Heart right ventricle (tissue), 16 donors: ENCODE measurements around the gene SLX4IP. TPM values are rescaled to one million over a fixed set of nuclear protein-coding genes. Genes with fewer than 3 reads are reported as not detected.
A peak's percentile ranks its signal among the peaks of the same experiment; 100 is the strongest.

Experiments used
- ATAC-seq, 8 donors: fragments of 200-7000 bp; cut with Tn5 transposase; one replicate each; pipeline ENCODE4 v1.9.1; 2020; ENCODE audit warnings: mild to moderate bottlenecking in 8 of 8, moderate library complexity in 8 of 8, moderate number of reproducible peaks in 1 of 8
- DNase-seq, 2 donors: peaks; one replicate each; pipeline ENCODE4 v3.0.0-alpha.2; 2020
- H3K27ac ChIP-seq, 10 donors: fragments of 200-600 bp; sonication (generic) in 2 of 10; one replicate each; pipeline versions ENCODE4 v1.5.0 to v1.8.0; 2020 to 2022; ENCODE audit warnings: mild to moderate bottlenecking in 3 of 10
- H3K27me3 ChIP-seq, 7 donors: fragments of 200-600 bp; one replicate each; pipeline ENCODE4 v1.8.0; 2021 to 2022; ENCODE audit warnings: mild to moderate bottlenecking in 2 of 7
- H3K36me3 ChIP-seq, 9 donors: fragments of 200-600 bp; sonication (generic) in 1 of 9; one replicate each; pipeline versions ENCODE4 v1.5.0 to v1.8.0; 2020 to 2022; ENCODE audit warnings: mild to moderate bottlenecking in 2 of 9
- H3K4me1 ChIP-seq, 9 donors: fragments of 200-600 bp; sonication (generic) in 1 of 9; one replicate each; pipeline versions ENCODE4 v1.5.0 to v1.8.0; 2020 to 2022; ENCODE audit warnings: mild to moderate bottlenecking in 4 of 9
- H3K4me3 ChIP-seq, 10 donors: fragments of 200-600 bp; sonication (generic) in 2 of 10; one replicate each; pipeline versions ENCODE4 v1.5.0 to v1.8.0; 2020 to 2022; ENCODE audit warnings: mild to moderate bottlenecking in 7 of 10, moderate library complexity in 2 of 10
- H3K9me3 ChIP-seq, 11 donors: fragments of 200-600 bp in 10 of 11; sonication (generic) in 2 of 11; one replicate each; pipeline versions ENCODE4 v1.5.0 to v1.8.0; 2013 to 2022; ENCODE audit warnings: mild to moderate bottlenecking in 2 of 11, control low read depth in 1 of 11, moderate library complexity in 1 of 11
- CTCF ChIP-seq, 9 donors: fragments of 200-600 bp; sonication (generic) in 2 of 9; IDR thresholded peaks; one replicate each; pipeline versions ENCODE4 v1.5.0 to v1.8.0; 2021 to 2022; ENCODE audit warnings: antibody characterized with exemption in 9 of 9, mild to moderate bottlenecking in 5 of 9, moderate library complexity in 1 of 9
- WGBS, 2 donors: extraction: QIAGEN DNeasy Blood & Tissue Kit; methylation state at CpG; one replicate each; pipeline ENCODE4 v1.1.7; 2013; ENCODE audit warnings: inconsistent platforms in 1 of 2; 5-methylcytosine and 5-hydroxymethylcytosine counted together
- intact Hi-C, 10 donors: fragments of 100-400 bp; cut with DNase I; formaldehyde crosslinking; loops; one replicate each; pipeline versions ENCODE4 v1.11.1 to v1.14.2; 2022
- polyA plus RNA-seq, 2 donors: library from polyadenylated mRNA; stranded (reverse); fragments of 200-250 nt; gene quantifications; one replicate each; pipeline ENCODE4 v1.2.3, GENCODE V29; 2013
- total RNA-seq, 10 donors: library from RNA; stranded (reverse); fragmentation: NEBNext Ultra II Directional in 3 of 10; extraction: Animal tissue kit (Norgen Biotek cat#: 25700) in 3 of 10; gene quantifications; one replicate each; pipeline versions ENCODE4 v1.2.1 to v1.2.4, GENCODE V29; 2021 to 2023
- donor health status: Arrhythmogenic right ventricular cardiomyopathy.
- donor health status: ischemic (EF 13 %, LVEDD 7.1; RV severe dilation, severe dysfunction).
- donor health status: healthy with polysubstance abuse.
- donor health status: DM: no; HTN: yes; CAD: no.
- donor health status: DM: no; HTN: no; CAD: no.
- donor health status: ischemic (EF 25% LVEDD 6.9; RV normal size, moderate dysfunction).
- donor health status: ischemic (EF 25% LVEDD 5.7; RV mildly dilated, moderate dysfunction).
- donor health status: healthy.
- donor health status: DM: yes; HTN: yes; CAD: no.
- donor health status: Ischemic cardiomyopathy.
- donor health status: ischemic (EF 35%, LVEDD 5.7; RV mildly dilated, moderate dysfunction).
- donor health status: nonischemic (EF 11% LVEDD 7.7; RV severe dilation, severe dysfunction).
- donor health status: DM: yes; HTN: yes; CAD: no.
- donor health status: PGD.
- donor health status: ischemic (EF 29% LVEDD 5.4; RV normal size, mild dysfunction).
- donor health status: nonischemic (EF 23%, LVEDD 6.1; RV moderate dilation, normal function).

The SLX4IP gene
- total and polyA plus RNA-seq, 12 donors = 0.71 to 3.1 (median 2.6) TPM

GRCh38 chr20:10504608-10504993 is 69.5 kb downstream of the SLX4IP start:
- DNase-seq = no peak
- no peak for TF ChIP-seq CTCF (IDR thresholded peaks at IDR 0.05)
- intact Hi-C loops = no loop called here
- no peaks in the 10 kb centered on the region for H3K9me3 ChIP-seq
- ATAC-seq = no peak
- H3K4me1 ChIP-seq = peaks cover 5 to 58% (median 29%) of the 10 kb centered on the region in 9 donors
- no peaks in the 10 kb centered on the region for H3K36me3 ChIP-seq
- peak overlapping the region in 3 of 10 donors; percentile 0 to 77 (median 53) for H3K27ac ChIP-seq
- no peak overlapping the region for H3K4me3 ChIP-seq
- WGBS, 2 donors = 91 to 92% methylated on average over 7 of the region's 7 CpGs
- no peaks in the 10 kb centered on the region for H3K27me3 ChIP-seq

- ATAC-seq (peak in 5 of 8 donors; percentile 35 to 85 (median 56)), DNase-seq (no peak)
- Histone ChIP-seq H3K27me3 (no peaks in the 10 kb centered on the region), H3K9me3 (no peaks in the 10 kb centered on the region), H3K4me1 (peaks cover 5 to 58% (median 29%) of the 10 kb centered on the region in 9 donors), H3K36me3 (no peaks in the 10 kb centered on the region), H3K27ac (peak overlapping the region in 6 of 10 donors; percentile 0 to 77 (median 28)), H3K4me3 (no peak overlapping the region)
- intact Hi-C loops = no loop called here
- 51 to 60% methylated on average over 5 of the region's 5 CpGs for WGBS, 2 donors
- no peak for TF ChIP-seq CTCF (IDR thresholded peaks at IDR 0.05)
Observed at GRCh38 chr20:10504994-10505730, 70.1 kb downstream of the SLX4IP start.

- Histone ChIP-seq H3K27ac (peak overlapping the region in 2 of 10 donors; percentile 50 to 77), H3K36me3 (no peaks in the 10 kb centered on the region), H3K4me1 (peaks cover 5 to 59% (median 30%) of the 10 kb centered on the region in 9 donors), H3K27me3 (no peaks in the 10 kb centered on the region), H3K4me3 (no peak overlapping the region), H3K9me3 (no peaks in the 10 kb centered on the region)
- WGBS, 2 donors = 58 to 77% methylated on average over 2 of the region's 2 CpGs
- ATAC-seq (peak in 2 of 8 donors; percentile 14 to 25), DNase-seq (no peak)
- intact Hi-C loops = no loop called here
- TF ChIP-seq CTCF (IDR thresholded peaks at IDR 0.05) = no peak
Observed at GRCh38 chr20:10505827-10506226, 70.7 kb downstream of the SLX4IP start.

GRCh38 chr20:10507052-10507451 is 71.9 kb downstream of the SLX4IP start:
- H3K27me3 ChIP-seq = no peaks in the 10 kb centered on the region
- DNase-seq (no peak), ATAC-seq (no peak)
- H3K36me3 ChIP-seq = no peaks in the 10 kb centered on the region
- H3K9me3 ChIP-seq = no peaks in the 10 kb centered on the region
- H3K27ac ChIP-seq = peak overlapping the region in 1 of 10 donors; percentile 50
- H3K4me3 ChIP-seq = no peak overlapping the region
- intact Hi-C loops = no loop called here
- peaks cover 5 to 60% (median 43%) of the 10 kb centered on the region in 9 donors for H3K4me1 ChIP-seq
- 91 to 97% methylated on average over 4 of the region's 4 CpGs for WGBS, 2 donors
- no peak for TF ChIP-seq CTCF (IDR thresholded peaks at IDR 0.05)
